SJCRH30 (cell line): ENCODE data around the gene MAPK10. TPM values are rescaled to one million over a fixed set of nuclear protein-coding genes. Genes with fewer than 3 reads are reported as not detected.
"Not testable (repeated sequence)": the region's sequence is repeated elsewhere in the genome, so short reads cannot be mapped to it uniquely, and the experiment has no call there.

Experiments used
- DNase-seq, 2 experiments: peaks; one replicate each; pipeline ENCODE4 v3.0.0-alpha.2; 2015 to 2020
- H3K27ac ChIP-seq: fragments of 250-450 bp; sonication (Bioruptor Pico); 2 replicates; pipeline ENCODE4 v1.5.1; 2020; ENCODE audit warnings: mild to moderate bottlenecking, moderate library complexity
- H3K27me3 ChIP-seq: fragments of 250-450 bp; sonication (Bioruptor Pico); 2 replicates; pipeline ENCODE4 v1.5.1; 2020; ENCODE audit warnings: mild to moderate bottlenecking, moderate library complexity
- H3K36me3 ChIP-seq: fragments of 250-450 bp; sonication (Bioruptor Pico); 2 replicates; pipeline ENCODE4 v1.5.1; 2020; ENCODE audit warnings: mild to moderate bottlenecking, moderate library complexity
- H3K4me1 ChIP-seq: fragments of 250-450 bp; sonication (Bioruptor Pico); 2 replicates; pipeline ENCODE4 v1.5.1; 2020; ENCODE audit warnings: mild to moderate bottlenecking, moderate library complexity
- H3K4me3 ChIP-seq: fragments of 250-450 bp; sonication (Bioruptor Pico); 2 replicates; pipeline ENCODE4 v1.5.1; 2020; ENCODE audit warnings: mild to moderate bottlenecking, moderate library complexity
- H3K9me3 ChIP-seq: fragments of 250-450 bp; sonication (Bioruptor Pico); replicated peaks from 2 replicates; pipeline ENCODE4 v1.5.1; 2020; ENCODE audit warnings: mild to moderate bottlenecking, moderate library complexity
- total RNA-seq: library from RNA; depleted of rRNA; stranded (reverse); fragments of >200 nt; shearing (Covaris generic); gene quantifications from 2 replicates; pipeline ENCODE4 v1.2.3, GENCODE V29; 2014

Gene MAPK10
- total RNA-seq, 1 experiment from 2014 or later, result 46.2 TPM

DNA sequence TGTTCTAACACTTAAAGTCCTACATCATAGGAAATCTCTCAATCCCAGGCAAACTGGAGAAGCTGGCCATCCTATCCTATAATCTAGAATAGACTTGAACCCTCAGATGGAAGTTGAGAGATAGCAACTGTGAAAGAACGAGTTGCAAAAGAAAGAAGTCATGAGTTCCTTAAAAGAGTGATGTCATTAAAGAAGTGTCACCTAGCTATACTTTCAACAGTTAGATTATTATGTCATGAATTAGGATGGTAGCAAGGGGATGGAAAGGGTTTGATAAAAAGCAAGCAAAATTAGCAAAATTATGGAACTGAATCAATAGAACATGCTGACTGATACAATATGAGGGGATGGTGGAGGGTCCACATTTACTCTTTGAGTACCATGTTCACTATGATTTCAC, 7.1 kb upstream of the MAPK10 start:
- no peak for DNase-seq
- H3K9me3 ChIP-seq, result no peaks in the 10 kb centered on the region
- no peak overlapping the region for H3K27ac ChIP-seq
- H3K4me1 ChIP-seq, result no peaks in the 10 kb centered on the region
- H3K27me3 ChIP-seq, result no peaks in the 10 kb centered on the region
- H3K36me3 ChIP-seq, result no peaks in the 10 kb centered on the region
- H3K4me3 ChIP-seq, result no peak overlapping the region

DNA sequence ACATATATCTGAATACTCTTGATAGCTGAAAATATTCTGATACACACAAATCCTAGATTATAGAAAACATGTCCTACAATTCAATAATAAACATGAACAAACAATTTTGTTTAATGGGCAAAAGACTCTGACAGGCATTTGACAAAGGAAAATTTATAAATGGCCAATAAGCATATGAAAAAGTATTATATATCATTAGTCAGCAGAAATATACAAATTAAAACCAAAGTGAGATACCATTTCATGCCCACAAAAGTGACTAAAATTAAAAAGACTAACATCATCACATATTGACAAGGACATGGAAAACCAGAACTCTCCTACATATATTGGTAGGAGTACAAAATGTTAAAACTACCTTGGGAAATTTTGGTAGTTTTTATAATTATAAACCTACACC, 2.7 kb upstream of the MAPK10 start:
- no peaks in the 10 kb centered on the region for H3K27me3 ChIP-seq
- no peaks in the 10 kb centered on the region for H3K4me1 ChIP-seq
- no peak overlapping the region for H3K27ac ChIP-seq
- no peaks in the 10 kb centered on the region for H3K36me3 ChIP-seq
- no peak for DNase-seq
- no peak overlapping the region for H3K4me3 ChIP-seq
- H3K9me3 ChIP-seq, result no peaks in the 10 kb centered on the region

GRCh38 chr4:86358257-86358656, 1.6 kb downstream of the MAPK10 start:
- Histone ChIP-seq H3K27me3 (no peaks in the 10 kb centered on the region), H3K4me1 (no peaks in the 10 kb centered on the region), H3K9me3 (no peaks in the 10 kb centered on the region), H3K27ac (no peak overlapping the region), H3K4me3 (no peak overlapping the region), H3K36me3 (peaks cover 9% of the 10 kb centered on the region)
- DNase-seq, result no peak

DNA sequence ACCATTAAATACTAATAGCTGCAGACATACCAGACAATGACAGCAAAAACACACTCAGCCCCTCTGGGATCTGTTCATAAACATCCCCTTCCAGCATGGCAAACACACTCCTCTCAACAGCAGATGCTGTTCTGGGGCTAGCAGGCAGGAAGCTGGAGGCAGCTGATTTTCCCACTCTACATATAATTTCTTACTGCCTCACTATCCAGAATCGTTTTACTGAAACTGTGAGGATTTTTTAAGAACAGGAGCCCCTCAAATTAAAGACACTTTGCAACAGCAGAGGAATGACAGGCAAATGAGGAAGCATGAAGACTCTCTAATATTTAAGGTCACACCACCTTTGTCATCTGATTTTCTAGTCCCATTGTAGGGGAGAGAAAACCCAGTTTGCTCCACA, 2.2 kb downstream of the MAPK10 start:
- Histone ChIP-seq H3K27ac (no peak overlapping the region), H3K4me1 (no peaks in the 10 kb centered on the region)
- DNase-seq, result no peak

DNA sequence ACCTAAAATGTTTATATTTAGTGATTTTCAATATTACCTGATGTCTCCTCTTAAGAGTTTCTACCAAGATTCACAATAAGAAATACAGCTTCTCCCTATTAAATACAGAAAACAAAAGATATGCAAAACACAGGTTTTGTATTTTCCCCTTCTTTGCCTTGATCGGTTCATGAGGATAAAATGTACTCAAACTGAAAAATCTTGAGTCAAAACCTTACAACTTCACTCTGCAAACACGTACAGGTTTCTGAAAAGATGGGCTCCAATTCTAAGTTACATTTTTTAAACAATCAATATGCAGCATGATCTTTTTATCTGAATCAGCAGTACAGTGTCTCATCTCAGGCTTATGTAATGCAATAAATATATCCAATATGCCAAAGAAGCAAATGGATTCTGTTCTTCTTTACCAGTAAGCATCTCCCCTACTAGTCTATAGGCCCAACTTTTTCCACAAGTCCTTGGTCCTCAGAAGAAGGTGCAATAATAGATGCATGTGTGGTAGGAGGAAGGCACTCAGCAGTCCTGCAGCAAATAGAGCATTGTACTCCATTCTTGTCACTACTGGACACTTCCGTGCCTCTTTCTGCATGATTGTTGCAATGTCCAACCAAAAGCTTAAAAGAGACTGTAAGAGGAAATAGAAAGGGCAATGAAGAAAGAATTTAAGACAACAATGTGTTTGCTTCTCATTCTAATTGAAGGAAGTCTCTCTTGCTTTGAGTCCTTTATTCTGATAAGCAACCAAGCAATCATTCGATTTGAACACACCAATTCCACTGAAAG, 3.2 kb downstream of the MAPK10 start:
- Histone ChIP-seq H3K4me1 (no peaks in the 10 kb centered on the region), H3K27ac (no peak overlapping the region), H3K9me3 (no peaks in the 10 kb centered on the region), H3K27me3 (no peaks in the 10 kb centered on the region), H3K36me3 (peaks cover 9% of the 10 kb centered on the region), H3K4me3 (no peak overlapping the region)
- DNase-seq, result no peak

More for the DNA sequence above, 2.2 kb downstream of the MAPK10 start:
- H3K27me3 ChIP-seq, result no peaks in the 10 kb centered on the region
- H3K9me3 ChIP-seq, result no peaks in the 10 kb centered on the region
- H3K36me3 ChIP-seq, result peaks cover 9% of the 10 kb centered on the region
- H3K4me3 ChIP-seq, result no peak overlapping the region

DNA sequence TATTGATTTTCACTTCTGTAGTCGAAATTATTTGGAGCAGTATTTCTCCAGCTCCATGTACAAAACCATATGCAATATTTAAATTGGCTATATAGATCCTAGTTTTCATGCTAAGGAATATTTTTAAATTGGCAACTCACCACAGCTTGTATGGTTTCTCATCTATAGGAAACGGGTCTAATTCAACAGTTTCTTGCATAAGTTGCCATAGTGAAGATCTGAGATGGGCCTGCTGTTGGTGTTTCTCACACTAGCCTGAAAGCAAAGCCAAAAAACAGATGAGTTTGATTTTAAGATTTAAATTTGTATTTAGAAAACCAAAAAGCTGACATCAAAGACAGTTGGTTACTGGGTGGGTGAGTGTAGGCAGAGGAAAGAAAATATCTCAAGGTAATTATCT, 5.5 kb downstream of the MAPK10 start:
- peaks cover 9% of the 10 kb centered on the region for H3K36me3 ChIP-seq
- H3K27me3 ChIP-seq, result no peaks in the 10 kb centered on the region
- no peak for DNase-seq
- H3K9me3 ChIP-seq, result no peaks in the 10 kb centered on the region
- no peak overlapping the region for H3K4me3 ChIP-seq
- no peaks in the 10 kb centered on the region for H3K4me1 ChIP-seq
- no peak overlapping the region for H3K27ac ChIP-seq

DNA sequence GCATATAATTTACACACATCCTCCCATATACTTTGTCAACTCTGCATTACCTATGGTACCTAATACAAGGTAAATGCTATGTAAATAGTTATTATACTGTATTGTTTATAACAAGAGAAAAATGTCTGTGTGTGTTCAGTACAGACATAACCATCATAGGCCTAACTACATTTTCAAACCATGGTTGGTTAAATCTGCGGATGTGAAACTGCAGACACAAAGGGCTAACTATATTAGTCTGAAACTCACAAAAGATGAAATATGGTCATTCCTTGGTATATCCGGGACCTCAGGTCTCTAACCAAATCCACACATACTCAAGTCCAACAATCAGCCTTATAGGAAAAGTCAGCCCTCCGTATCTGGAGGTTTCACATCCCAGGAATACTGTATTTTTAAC, 13.5 kb downstream of the MAPK10 start:
- Histone ChIP-seq H3K4me3 (no peak overlapping the region), H3K27me3 (no peaks in the 10 kb centered on the region), H3K9me3 (no peaks in the 10 kb centered on the region), H3K27ac (no peak overlapping the region), H3K4me1 (no peaks in the 10 kb centered on the region), H3K36me3 (no peaks in the 10 kb centered on the region)
- no peak for DNase-seq

GRCh38 chr4:86344127-86344526, 15.7 kb downstream of the MAPK10 start:
- DNase-seq, result no peak
- no peaks in the 10 kb centered on the region for H3K4me1 ChIP-seq
- H3K36me3 ChIP-seq, result no peaks in the 10 kb centered on the region

DNA sequence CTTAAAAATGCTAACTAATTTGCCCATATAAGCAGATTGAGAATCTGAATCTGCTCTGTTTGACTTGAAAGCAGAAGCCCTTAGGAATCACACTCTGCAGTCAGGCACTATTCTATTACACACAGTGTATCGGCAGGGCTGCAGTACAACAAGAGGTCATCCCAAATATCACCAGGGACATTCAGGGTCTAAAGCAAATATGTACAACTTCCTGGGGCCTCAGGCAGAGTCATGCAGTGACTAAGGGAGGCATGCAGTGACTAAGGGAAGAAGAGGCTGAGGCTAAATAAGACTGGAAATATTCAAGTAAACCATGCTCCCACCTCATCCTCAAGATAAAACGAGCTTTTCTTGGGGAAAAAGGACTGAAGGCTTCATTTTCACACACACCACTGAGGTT, 20.9 kb downstream of the MAPK10 start:
- DNase-seq, result peak in 1 of 2 experiments; percentile 9
- Histone ChIP-seq H3K4me1 (no peaks in the 10 kb centered on the region), H3K9me3 (no peaks in the 10 kb centered on the region), H3K27me3 (no peaks in the 10 kb centered on the region), H3K4me3 (no peak overlapping the region), H3K36me3 (no peaks in the 10 kb centered on the region), H3K27ac (no peak overlapping the region)

More at GRCh38 chr4:86344127-86344526, 15.7 kb downstream of the MAPK10 start:
- Histone ChIP-seq H3K4me3 (no peak overlapping the region), H3K27ac (no peak overlapping the region), H3K27me3 (no peaks in the 10 kb centered on the region), H3K9me3 (no peaks in the 10 kb centered on the region)

GRCh38 chr4:86338521-86338920, 21.3 kb downstream of the MAPK10 start:
- Histone ChIP-seq H3K27ac (no peak overlapping the region), H3K27me3 (no peaks in the 10 kb centered on the region), H3K4me1 (no peaks in the 10 kb centered on the region), H3K4me3 (no peak overlapping the region), H3K36me3 (no peaks in the 10 kb centered on the region), H3K9me3 (no peaks in the 10 kb centered on the region)
- no peak for DNase-seq

GRCh38 chr4:86334020-86334750, 25.7 kb downstream of the MAPK10 start:
- Histone ChIP-seq H3K36me3 (no peaks in the 10 kb centered on the region), H3K4me3 (no peak overlapping the region), H3K4me1 (no peaks in the 10 kb centered on the region), H3K9me3 (no peaks in the 10 kb centered on the region), H3K27me3 (no peaks in the 10 kb centered on the region), H3K27ac (no peak overlapping the region)
- DNase-seq, result no peak

GRCh38 chr4:86333236-86333635, 26.6 kb downstream of the MAPK10 start:
- no peaks in the 10 kb centered on the region for H3K27me3 ChIP-seq
- no peak overlapping the region for H3K4me3 ChIP-seq
- no peaks in the 10 kb centered on the region for H3K9me3 ChIP-seq
- DNase-seq, result no peak
- H3K36me3 ChIP-seq, result no peaks in the 10 kb centered on the region
- no peaks in the 10 kb centered on the region for H3K4me1 ChIP-seq
- no peak overlapping the region for H3K27ac ChIP-seq

DNA sequence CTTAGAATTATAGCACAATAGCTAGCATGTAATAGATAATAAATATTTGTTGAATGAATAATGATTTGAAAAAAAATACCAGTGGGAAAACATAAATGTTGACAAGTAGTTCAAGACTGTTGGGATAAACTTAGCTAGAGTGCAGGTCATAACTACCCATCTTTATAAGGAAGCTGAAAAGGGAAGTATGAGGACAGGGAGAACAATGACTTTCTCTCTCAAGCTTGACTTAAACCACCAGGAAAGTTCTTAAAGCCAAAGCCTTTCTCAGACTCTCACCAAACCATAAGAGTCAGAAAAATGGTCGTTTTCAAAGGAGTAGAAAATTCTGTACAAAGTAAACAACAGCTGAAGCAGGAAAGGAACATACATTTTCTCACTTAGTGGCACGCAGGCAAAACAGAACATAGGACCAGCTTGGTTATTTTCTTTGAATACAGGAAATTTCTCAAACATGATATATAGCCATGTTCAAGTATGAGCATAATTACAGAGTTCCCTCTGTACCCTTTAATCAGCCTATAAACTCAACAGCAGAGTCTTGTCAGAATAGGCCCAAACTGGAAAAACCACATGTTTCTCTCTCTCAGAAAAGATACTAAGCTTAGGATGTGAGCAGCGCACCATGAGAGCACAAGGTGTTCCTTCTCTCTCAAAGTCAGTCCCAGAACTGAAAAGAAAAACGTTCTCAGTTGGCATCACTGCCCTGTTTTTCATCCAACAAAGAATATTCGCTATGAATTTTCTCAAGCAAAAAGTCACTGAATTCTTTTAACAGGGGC, 28.7 kb downstream of the MAPK10 start:
- Histone ChIP-seq H3K27me3 (no peaks in the 10 kb centered on the region), H3K4me3 (no peak overlapping the region), H3K27ac (no peak overlapping the region), H3K36me3 (no peaks in the 10 kb centered on the region), H3K9me3 (no peaks in the 10 kb centered on the region), H3K4me1 (no peaks in the 10 kb centered on the region)
- peak in 1 of 2 experiments; percentile 11 for DNase-seq

DNA sequence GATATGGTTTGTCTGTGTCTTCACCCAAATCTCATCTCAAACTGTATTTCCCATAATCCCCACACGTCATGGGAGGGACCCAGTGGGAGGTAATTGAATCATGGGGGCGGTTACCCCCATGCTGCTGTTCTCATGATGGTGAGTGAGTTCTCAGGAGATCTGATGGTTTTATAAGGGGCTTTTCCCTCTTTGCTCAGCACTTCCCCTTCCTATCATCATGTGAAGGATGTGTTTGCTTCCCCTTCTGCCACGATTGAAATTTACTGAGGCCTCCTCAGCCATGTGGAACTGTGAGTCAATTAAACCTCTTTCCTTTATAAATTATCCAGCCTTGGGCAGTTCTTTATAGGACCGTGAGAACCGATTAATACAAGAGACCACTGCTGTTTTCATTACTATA, 29.4 kb downstream of the MAPK10 start:
- H3K4me3 ChIP-seq, H3K27ac ChIP-seq, H3K27me3 ChIP-seq, DNase-seq, H3K36me3 ChIP-seq, H3K4me1 ChIP-seq, H3K9me3 ChIP-seq: not testable (repeated sequence)

DNA sequence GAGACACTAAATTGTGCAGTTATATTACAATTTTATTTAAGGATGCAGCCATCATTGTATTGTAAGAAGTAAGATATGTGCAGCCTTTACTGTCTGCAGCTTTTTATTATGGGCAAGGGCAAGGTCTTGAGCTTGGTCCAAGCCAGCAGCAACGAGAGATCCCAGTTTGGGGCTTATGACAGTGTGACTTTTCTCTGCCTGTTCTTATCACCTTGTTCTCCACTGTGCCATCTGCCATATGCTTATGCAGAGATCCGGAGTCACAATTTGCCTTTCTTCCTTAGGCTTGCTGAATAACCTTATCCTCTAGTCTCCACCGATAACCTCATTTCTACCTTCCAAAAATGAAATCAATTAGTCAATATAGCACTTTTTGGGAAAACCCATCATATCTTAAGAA, 30.4 kb downstream of the MAPK10 start:
- Histone ChIP-seq H3K4me3 (no peak overlapping the region), H3K27me3 (no peaks in the 10 kb centered on the region), H3K4me1 (no peaks in the 10 kb centered on the region)

More for the DNA sequence above, 30.4 kb downstream of the MAPK10 start:
- H3K9me3 ChIP-seq, result no peaks in the 10 kb centered on the region
- H3K36me3 ChIP-seq, result no peaks in the 10 kb centered on the region
- DNase-seq, result no peak
- H3K27ac ChIP-seq, result no peak overlapping the region
